Loucy (cell line): Measurements from ENCODE around the gene PACRG.
"Not testable (repeated sequence)": the region's sequence is repeated elsewhere in the genome, so short reads cannot be mapped to it uniquely, and the experiment has no call there.

ENCODE experiments used
- H2AFZ ChIP-seq: fragments of 200-600 bp; sonication (generic); 2 replicates; pipeline ENCODE4 v1.6.0; 2016; ENCODE audit warnings: antibody characterized with exemption, mild to moderate bottlenecking, low read length, moderate library complexity
- H3F3A ChIP-seq: fragments of 200-600 bp; 2 replicates; pipeline ENCODE4 v1.6.0; 2016; ENCODE audit warnings: antibody characterized with exemption, low read depth, mild to moderate bottlenecking
- H3K27me3 ChIP-seq: fragments of 200-600 bp; sonication (generic); 2 replicates; pipeline ENCODE4 v1.6.1; 2014; ENCODE audit warnings: low read length, mild to moderate bottlenecking; ENCODE audit not compliant: insufficient read depth, poor library complexity, severe bottlenecking
- H3K36me3 ChIP-seq: fragments of 200-600 bp; sonication (generic); 2 replicates; pipeline ENCODE4 v1.6.1; 2016; ENCODE audit warnings: low read length; ENCODE audit not compliant: insufficient read depth
- H3K4me1 ChIP-seq: fragments of 200-600 bp; sonication (generic); 2 replicates; pipeline ENCODE4 v1.5.1; 2014; ENCODE audit warnings: low read length, mild to moderate bottlenecking; ENCODE audit not compliant: insufficient read depth, poor library complexity, severe bottlenecking
- H3K4me2 ChIP-seq: fragments of 200-600 bp; sonication (generic); 2 replicates; pipeline ENCODE4 v1.6.0; 2014; ENCODE audit warnings: antibody characterized with exemption, low read length, low read depth, mild to moderate bottlenecking; ENCODE audit not compliant: poor library complexity, severe bottlenecking
- H3K4me3 ChIP-seq: fragments of 200-600 bp; sonication (generic); 2 replicates; pipeline ENCODE4 v1.5.1; 2014; ENCODE audit warnings: low read length, mild to moderate bottlenecking, mixed read lengths; ENCODE audit not compliant: poor library complexity, severe bottlenecking
- H3K79me2 ChIP-seq: fragments of 200-600 bp; sonication (generic); 2 replicates; pipeline ENCODE4 v1.6.1; 2014; ENCODE audit warnings: low read length; ENCODE audit not compliant: insufficient read depth
- H3K9ac ChIP-seq: fragments of 200-600 bp; sonication (generic); 2 replicates; pipeline ENCODE4 v1.6.0; 2014; ENCODE audit warnings: mild to moderate bottlenecking, low read depth, low read length, moderate library complexity; ENCODE audit not compliant: poor library complexity, severe bottlenecking
- H3K9me2 ChIP-seq: fragments of 200-600 bp; sonication (generic); replicated peaks from 2 replicates; pipeline ENCODE4 v1.6.1; 2016; ENCODE audit warnings: low read depth, low read length, mixed read lengths
- H3K9me3 ChIP-seq: fragments of 200-600 bp; sonication (generic); 2 replicates; pipeline ENCODE4 v1.6.1; 2014; ENCODE audit warnings: mild to moderate bottlenecking, antibody characterized with exemption, low read length, low read depth; ENCODE audit not compliant: insufficient read depth
- H4K20me1 ChIP-seq: fragments of 200-600 bp; sonication (generic); 2 replicates; pipeline ENCODE4 v1.6.0; 2014; ENCODE audit warnings: antibody characterized with exemption, low read length, mild to moderate bottlenecking; ENCODE audit not compliant: insufficient read depth, poor library complexity, severe bottlenecking
- CTCF ChIP-seq: fragments of 200-600 bp; sonication (generic); conservative IDR thresholded peaks from 2 replicates; pipeline ENCODE4 v1.5.1; 2014; ENCODE audit warnings: mild to moderate bottlenecking, antibody characterized with exemption, low read length
- EZH2phosphoT487 ChIP-seq: fragments of 200-600 bp; IDR thresholded peaks from 2 replicates; pipeline ENCODE4 v1.6.1; 2018; ENCODE audit warnings: antibody characterized with exemption, mild to moderate bottlenecking, moderate library complexity, borderline replicate concordance

Gene PACRG

GRCh38 chr6:163313566-163313965, 585.8 kb downstream of the PACRG start:
- Histone ChIP-seq H3K36me3 (no peaks in the 10 kb centered on the region), H2AFZ (no peak overlapping the region), H3K79me2 (no peaks in the 10 kb centered on the region), H3F3A (no peaks in the 10 kb centered on the region), H3K4me2 (no peak overlapping the region), H4K20me1 (no peaks in the 10 kb centered on the region), H3K9me3 (peaks cover 5% of the 10 kb centered on the region; the same call in 1 of the 2 replicates), H3K4me3 (no peak overlapping the region), H3K9ac (no peak overlapping the region), H3K9me2 (no peaks in the 10 kb centered on the region), H3K27me3 (no peaks in the 10 kb centered on the region), H3K4me1 (no peaks in the 10 kb centered on the region)
- TF ChIP-seq CTCF: no peak
- no peak for TF ChIP-seq EZH2phosphoT487

DNA sequence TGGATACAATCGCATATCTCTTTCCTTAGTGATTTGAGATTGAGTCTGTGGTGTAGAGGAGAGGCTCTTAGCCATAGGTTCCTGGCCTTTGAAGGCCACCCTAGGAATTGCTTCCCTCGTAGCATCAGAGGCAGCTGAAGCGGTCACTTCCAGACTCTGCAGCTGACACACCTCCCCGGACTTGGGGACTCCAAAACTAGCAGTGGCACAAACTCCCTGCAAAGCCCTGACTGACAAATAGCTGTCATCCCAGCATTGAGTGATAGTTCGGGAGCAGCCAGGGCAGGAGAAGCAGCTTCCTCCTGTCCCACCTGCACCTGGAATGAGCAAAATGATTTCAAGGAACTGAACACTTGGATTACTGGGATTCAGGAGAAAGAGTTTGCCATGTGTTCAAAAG, 586.2 kb downstream of the PACRG start:
- Histone ChIP-seq H3K9me3 (peaks cover 5% of the 10 kb centered on the region; the same call in 1 of the 2 replicates), H4K20me1 (no peaks in the 10 kb centered on the region), H3K27me3 (no peaks in the 10 kb centered on the region), H3K4me3 (no peak overlapping the region), H2AFZ (no peak overlapping the region), H3K4me1 (no peaks in the 10 kb centered on the region), H3K36me3 (no peaks in the 10 kb centered on the region), H3K9me2 (no peaks in the 10 kb centered on the region), H3K4me2 (no peak overlapping the region), H3K9ac (no peak overlapping the region), H3K79me2 (no peaks in the 10 kb centered on the region), H3F3A (no peaks in the 10 kb centered on the region)
- no peak for TF ChIP-seq EZH2phosphoT487
- TF ChIP-seq CTCF: no peak

- H3K9me3 ChIP-seq: peaks cover 5% of the 10 kb centered on the region; the same call in 1 of the 2 replicates
- TF ChIP-seq CTCF (no peak), EZH2phosphoT487 (no peak)
- no peaks in the 10 kb centered on the region for H3K4me1 ChIP-seq
- H3K9me2 ChIP-seq: no peaks in the 10 kb centered on the region
- H3K79me2 ChIP-seq: no peaks in the 10 kb centered on the region
- no peak overlapping the region for H3K4me3 ChIP-seq
- no peaks in the 10 kb centered on the region for H3K36me3 ChIP-seq
- no peaks in the 10 kb centered on the region for H4K20me1 ChIP-seq
- H3K27me3 ChIP-seq: no peaks in the 10 kb centered on the region
- no peaks in the 10 kb centered on the region for H3F3A ChIP-seq
- H3K4me2 ChIP-seq: no peak overlapping the region
- no peak overlapping the region for H3K9ac ChIP-seq
- no peak overlapping the region for H2AFZ ChIP-seq
These were observed 587.2 kb downstream of the PACRG start for GRCh38 chr6:163314791-163315470.

- not testable (repeated sequence) for H3K9me2 ChIP-seq, H3K79me2 ChIP-seq, H3K9me3 ChIP-seq, H4K20me1 ChIP-seq, H3K9ac ChIP-seq, H3K36me3 ChIP-seq, H3K4me3 ChIP-seq, H3K4me1 ChIP-seq, H3F3A ChIP-seq, H2AFZ ChIP-seq, H3K4me2 ChIP-seq, H3K27me3 ChIP-seq
These were observed 589.2 kb downstream of the PACRG start for GRCh38 chr6:163316866-163317495.
